Activated naive CD4-positive, alpha-beta T cell treated with anti-CD3 and anti-CD28 coated beads, Interleukin-2, amount 10 ng/mL, durations not matched to agents 7 days and 5 days (primary cell): Measurements from ENCODE around the gene COL28A1.

Experiments
- CTCF ChIA-PET: fragments of 350-600 bp; sonication (Branson Sonifier 250); formaldehyde crosslinking; loops from one replicate; lab custom pipeline; 2021; ENCODE audit warnings: antibody characterized with exemption; lab: Charles Lee
- DNase-seq: peaks from one replicate; pipeline ENCODE4 v3.0.0-alpha.2; 2020
- H3K27ac Mint-ChIP-seq: one replicate; pipeline ENCODE4 v1.8.0; 2021; ENCODE audit warnings: mild to moderate bottlenecking, moderate library complexity, mixed read lengths
- H3K27me3 Mint-ChIP-seq: one replicate; pipeline ENCODE4 v1.8.0; 2021; ENCODE audit warnings: mild to moderate bottlenecking, mixed read lengths
- H3K36me3 Mint-ChIP-seq: one replicate; pipeline ENCODE4 v1.8.0; 2021; ENCODE audit warnings: mixed read lengths
- H3K4me1 Mint-ChIP-seq: one replicate; pipeline ENCODE4 v1.8.0; 2021; ENCODE audit warnings: mixed read lengths
- H3K4me3 Mint-ChIP-seq: one replicate; pipeline ENCODE4 v1.8.0; 2021; ENCODE audit warnings: mild to moderate bottlenecking, moderate library complexity, mixed read lengths
- H3K9me3 Mint-ChIP-seq: one replicate; pipeline ENCODE4 v1.8.0; 2021; ENCODE audit warnings: mixed read lengths

The COL28A1 gene

DNA sequence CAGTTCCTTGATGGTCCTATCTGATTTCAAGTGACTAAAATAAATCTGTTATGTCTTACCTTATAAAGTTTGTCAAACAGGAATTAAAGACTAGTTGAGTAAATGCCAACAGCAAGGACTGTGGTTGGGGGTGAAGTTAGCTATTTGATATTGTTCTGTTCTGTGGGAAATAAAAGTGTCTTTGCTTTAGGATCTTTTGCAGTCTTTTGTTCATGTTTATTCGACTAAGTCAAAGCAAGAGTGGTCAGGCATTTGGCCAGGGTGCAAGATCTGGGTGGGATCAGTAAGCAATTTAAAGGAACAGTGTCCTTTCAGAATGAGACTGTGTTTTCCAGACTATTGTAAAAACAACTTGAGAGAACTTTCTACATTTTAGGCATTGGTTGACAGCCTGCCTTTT lies at the start of gene COL28A1:
Gene COL28A1, minus strand, starts transcription at position 183 of the 400 bp plus-strand sequence. CDS start 2,998 bp downstream, outside the sequence.
- Mint-ChIP-seq H3K36me3 (no peaks in the 10 kb centered on the region), H3K27me3 (peaks cover 4% of the 10 kb centered on the region), H3K27ac (no peak within 1 kb of the TSS), H3K4me1 (no peaks in the 10 kb centered on the region), H3K4me3 (no peak within 1 kb of the TSS), H3K9me3 (no peaks in the 10 kb centered on the region)
- CTCF ChIA-PET: no interaction called here
- DNase-seq: no peak

DNA sequence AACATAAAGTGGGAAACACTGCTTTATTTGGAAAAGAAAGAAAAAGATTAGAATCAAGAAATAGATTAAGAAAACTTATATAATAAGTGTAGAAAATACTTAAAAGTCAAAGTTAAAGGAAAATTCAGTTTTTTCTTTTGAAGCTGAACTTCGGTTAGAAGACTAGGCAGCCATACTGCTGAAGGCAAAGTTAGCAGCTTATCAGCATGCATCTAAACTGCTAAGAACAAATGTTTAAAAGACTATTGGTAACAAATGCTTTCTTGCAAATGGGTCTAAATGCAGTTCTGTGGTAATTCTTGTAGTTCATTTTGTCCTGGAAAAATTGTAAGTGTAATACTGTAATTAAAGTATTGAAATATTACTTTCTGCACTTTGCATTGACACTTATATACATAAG lies 49.0 kb upstream of the COL28A1 start:
- H3K27ac Mint-ChIP-seq: no peak overlapping the region
- no peaks in the 10 kb centered on the region for H3K4me1 Mint-ChIP-seq
- no peak for DNase-seq
- no peaks in the 10 kb centered on the region for H3K27me3 Mint-ChIP-seq
- CTCF ChIA-PET: no interaction called here
- H3K36me3 Mint-ChIP-seq: peaks cover 12% of the 10 kb centered on the region
- H3K9me3 Mint-ChIP-seq: no peaks in the 10 kb centered on the region
- H3K4me3 Mint-ChIP-seq: no peak overlapping the region

DNA sequence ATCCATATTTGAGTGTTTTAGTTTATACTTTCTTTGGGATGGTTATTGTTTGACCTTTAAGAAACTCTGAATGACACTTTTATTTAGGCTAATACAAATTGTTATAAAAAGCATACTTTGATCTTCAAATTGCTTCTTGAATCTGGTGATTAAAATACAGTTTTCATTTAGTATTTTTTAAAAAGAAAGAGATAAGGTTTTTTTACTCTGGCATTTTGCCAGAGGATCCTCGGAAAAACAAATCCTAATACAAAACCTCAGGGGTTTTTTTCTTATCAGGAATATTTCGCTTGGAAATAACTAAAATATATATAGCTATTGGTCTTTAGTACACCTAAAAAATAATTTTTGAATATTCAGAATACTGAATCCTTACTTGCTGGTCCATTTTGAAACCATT lies 48.1 kb upstream of the COL28A1 start:
- CTCF ChIA-PET: no interaction called here
- H3K36me3 Mint-ChIP-seq: peaks cover 18% of the 10 kb centered on the region
- no peak overlapping the region for H3K27ac Mint-ChIP-seq
- no peaks in the 10 kb centered on the region for H3K9me3 Mint-ChIP-seq
- H3K27me3 Mint-ChIP-seq: no peaks in the 10 kb centered on the region
- no peak overlapping the region for H3K4me3 Mint-ChIP-seq
- no peaks in the 10 kb centered on the region for H3K4me1 Mint-ChIP-seq
- DNase-seq: no peak

DNA sequence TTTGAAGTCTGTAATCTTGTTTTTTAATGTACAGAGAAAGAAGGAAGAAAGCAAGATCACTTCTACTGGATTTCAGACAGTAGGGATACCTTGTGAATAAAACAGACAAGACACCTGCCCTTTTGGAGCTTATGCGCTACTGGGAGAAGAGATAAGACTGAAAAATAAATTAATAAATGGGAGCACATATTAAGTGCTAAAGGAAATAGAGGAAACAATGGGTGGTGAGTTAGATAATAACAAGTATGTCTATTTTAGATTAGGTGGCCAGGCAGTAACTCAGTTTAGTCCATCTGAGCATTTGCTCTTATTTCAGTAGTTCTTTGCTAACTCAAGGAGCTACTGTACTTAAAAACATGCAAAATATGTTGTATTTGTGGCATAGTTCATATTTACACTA lies 46.9 kb upstream of the COL28A1 start:
- no peak for DNase-seq
- H3K9me3 Mint-ChIP-seq: no peaks in the 10 kb centered on the region
- CTCF ChIA-PET: no interaction called here

DNA sequence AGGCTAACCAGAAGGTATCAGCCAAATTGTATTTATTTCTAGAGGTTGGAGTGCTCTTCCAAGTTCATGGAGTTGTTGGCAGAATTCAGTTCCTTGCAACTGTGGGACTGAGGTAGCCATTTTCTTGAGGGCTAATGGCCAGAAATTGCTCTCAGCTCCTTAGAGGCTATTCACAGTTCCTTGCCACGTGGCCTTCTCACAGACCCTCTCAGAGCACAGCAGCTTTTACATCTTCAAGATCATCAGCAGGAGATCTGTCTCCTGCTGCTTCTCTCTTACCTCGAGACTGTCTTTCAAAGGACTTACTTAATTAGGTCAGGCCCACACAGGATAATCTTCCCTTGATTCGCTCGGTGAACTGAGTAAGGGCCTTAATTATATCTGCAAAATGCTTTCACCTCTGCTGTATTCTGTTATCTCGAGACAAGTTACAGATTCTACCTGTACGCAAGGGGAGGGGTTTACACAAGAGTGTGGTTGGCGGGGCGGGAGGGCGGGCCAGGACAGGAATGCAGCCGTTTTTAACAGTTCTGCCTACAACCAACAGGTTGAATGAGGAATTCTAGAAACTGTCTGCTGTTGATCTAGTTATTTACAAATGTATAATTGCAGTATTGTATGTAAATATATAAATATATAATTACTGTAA lies 46.0 kb upstream of the COL28A1 start:
- Mint-ChIP-seq H3K27me3 (no peaks in the 10 kb centered on the region), H3K36me3 (peaks cover 14% of the 10 kb centered on the region), H3K4me1 (no peaks in the 10 kb centered on the region), H3K4me3 (no peak overlapping the region), H3K9me3 (no peaks in the 10 kb centered on the region), H3K27ac (no peak overlapping the region)
- CTCF ChIA-PET: interaction anchor here (0.6 kb wide), 1 partner anchor 241 kb away, joined by 3 read pairs; no protein-coding TSS in a partner anchor
- no peak for DNase-seq

More for the DNA sequence above, 46.9 kb upstream of the COL28A1 start:
- H3K4me1 Mint-ChIP-seq: no peaks in the 10 kb centered on the region
- H3K27me3 Mint-ChIP-seq: no peaks in the 10 kb centered on the region
- no peak overlapping the region for H3K27ac Mint-ChIP-seq
- peaks cover 14% of the 10 kb centered on the region for H3K36me3 Mint-ChIP-seq
- no peak overlapping the region for H3K4me3 Mint-ChIP-seq

DNA sequence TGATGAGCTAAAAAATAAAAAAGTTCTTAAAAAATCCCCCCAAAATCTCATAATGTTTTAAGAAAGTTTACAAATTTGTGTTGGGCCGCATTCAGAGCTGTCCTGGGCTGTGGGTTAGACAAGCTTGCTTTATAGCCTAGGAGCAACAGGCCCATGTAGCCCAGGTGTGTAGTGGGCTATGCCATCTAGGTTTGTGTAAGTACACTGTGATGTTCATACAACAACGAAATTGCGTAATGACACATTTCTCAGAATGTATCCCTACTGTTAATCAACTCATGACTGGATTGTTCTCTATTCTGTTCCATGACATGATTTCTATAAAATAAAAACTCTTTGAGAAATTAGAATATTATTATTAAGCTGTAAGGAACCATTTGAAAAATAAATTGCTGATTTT lies 44.0 kb upstream of the COL28A1 start:
- DNase-seq: no peak
- H3K9me3 Mint-ChIP-seq: no peaks in the 10 kb centered on the region
- no peak overlapping the region for H3K4me3 Mint-ChIP-seq
- H3K4me1 Mint-ChIP-seq: no peaks in the 10 kb centered on the region
- H3K27ac Mint-ChIP-seq: no peak overlapping the region
- peaks cover 14% of the 10 kb centered on the region for H3K36me3 Mint-ChIP-seq
- no peaks in the 10 kb centered on the region for H3K27me3 Mint-ChIP-seq
- CTCF ChIA-PET: no interaction called here

DNA sequence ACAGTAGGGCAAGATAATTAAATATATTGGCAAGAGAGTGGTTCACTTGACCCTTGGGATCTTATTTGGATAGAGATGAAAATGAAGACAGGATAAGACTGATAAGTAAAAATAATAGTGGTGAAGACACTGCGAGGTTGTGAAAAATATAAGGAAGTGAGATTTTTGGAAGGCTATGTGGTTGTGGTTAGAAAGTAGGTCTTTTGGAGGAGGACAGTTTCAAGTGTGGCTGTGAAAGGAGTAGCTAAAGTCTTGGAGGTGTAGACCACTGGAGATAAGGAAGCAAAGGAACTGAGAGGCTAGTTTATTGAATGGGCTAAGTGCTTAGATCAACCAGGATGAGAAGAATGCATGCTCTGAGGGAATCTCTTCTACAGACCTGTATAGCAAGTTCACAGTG lies 42.2 kb upstream of the COL28A1 start:
- Mint-ChIP-seq H3K36me3 (peaks cover 26% of the 10 kb centered on the region), H3K4me1 (peaks cover 4% of the 10 kb centered on the region), H3K27ac (no peak overlapping the region), H3K27me3 (no peaks in the 10 kb centered on the region), H3K4me3 (no peak overlapping the region), H3K9me3 (no peaks in the 10 kb centered on the region)
- CTCF ChIA-PET: interaction anchor here (0.8 to 1.1 kb wide), 2 partner anchors 103 to 179 kb away, joined by 3 read pairs; no protein-coding TSS in a partner anchor
- no peak for DNase-seq

DNA sequence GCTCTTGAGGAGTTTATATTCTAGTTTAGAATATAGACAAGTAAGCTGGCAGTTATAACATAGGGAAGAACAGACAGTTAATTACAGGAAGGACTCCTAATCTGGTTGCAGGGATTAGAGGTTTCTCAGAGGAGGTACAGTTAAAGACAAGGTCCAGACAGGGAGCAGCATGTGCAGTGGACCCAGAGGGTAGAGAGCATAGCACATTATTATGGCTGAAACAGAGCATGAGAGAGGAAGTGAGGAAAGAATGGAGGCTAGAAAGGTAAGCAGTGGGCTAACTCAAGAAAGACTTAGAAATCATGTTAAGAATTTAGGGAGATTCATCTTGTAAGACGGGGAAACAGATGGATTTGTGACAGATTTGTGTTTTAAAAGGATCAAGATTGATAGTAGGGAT lies 40.7 kb upstream of the COL28A1 start:
- Mint-ChIP-seq H3K4me1 (peaks cover 8% of the 10 kb centered on the region), H3K27ac (no peak overlapping the region), H3K36me3 (peaks cover 27% of the 10 kb centered on the region), H3K27me3 (no peaks in the 10 kb centered on the region), H3K4me3 (no peak overlapping the region), H3K9me3 (no peaks in the 10 kb centered on the region)
- CTCF ChIA-PET: no interaction called here
- DNase-seq: no peak

DNA sequence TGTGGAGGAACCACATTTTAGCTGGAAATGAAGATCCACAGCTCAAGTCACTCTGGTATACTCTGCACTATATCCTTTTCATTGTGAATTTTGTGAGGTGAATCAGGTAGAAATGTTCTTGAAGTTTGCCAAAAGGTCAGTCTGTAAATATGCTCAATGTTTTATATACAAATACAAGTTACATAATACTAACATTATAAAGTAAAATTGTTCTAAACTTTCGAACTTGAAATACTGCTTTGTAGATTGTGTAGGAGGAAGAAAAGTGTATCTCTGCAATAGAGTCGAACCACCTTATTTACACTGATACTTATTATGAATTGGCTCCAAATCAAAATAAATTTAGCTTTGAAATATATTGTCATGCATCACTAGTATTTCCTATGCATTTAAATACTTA lies 38.0 kb upstream of the COL28A1 start:
- Mint-ChIP-seq H3K4me3 (no peak overlapping the region), H3K36me3 (peaks cover 36% of the 10 kb centered on the region), H3K4me1 (peaks cover 31% of the 10 kb centered on the region), H3K27ac (no peak overlapping the region), H3K9me3 (no peaks in the 10 kb centered on the region), H3K27me3 (no peaks in the 10 kb centered on the region)
- CTCF ChIA-PET: no interaction called here
- no peak for DNase-seq

DNA sequence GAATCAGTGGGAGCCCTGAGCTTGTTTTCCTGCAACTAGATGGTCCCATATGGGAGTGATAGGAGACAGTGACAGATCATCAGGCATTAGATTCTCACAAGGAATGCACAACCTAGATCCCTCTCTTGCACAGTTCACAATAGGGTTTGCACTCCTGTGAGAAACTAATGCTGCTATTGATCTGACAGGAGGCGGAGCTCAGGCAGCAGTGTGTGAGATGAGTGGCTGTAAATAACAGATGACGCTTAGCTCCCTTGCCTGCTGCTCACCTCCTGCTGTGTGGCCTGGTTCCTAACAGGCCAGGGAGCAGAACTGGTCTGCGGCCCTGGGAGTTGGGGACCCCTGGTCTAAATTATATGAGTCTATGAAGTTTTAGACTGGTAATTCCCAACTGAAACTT lies 34.9 kb upstream of the COL28A1 start:
- no peak for DNase-seq
- CTCF ChIA-PET: no interaction called here
- Mint-ChIP-seq H3K27ac (no peak overlapping the region), H3K27me3 (no peaks in the 10 kb centered on the region), H3K4me3 (no peak overlapping the region), H3K4me1 (peaks cover 45% of the 10 kb centered on the region), H3K9me3 (no peaks in the 10 kb centered on the region), H3K36me3 (peaks cover 47% of the 10 kb centered on the region)

DNA sequence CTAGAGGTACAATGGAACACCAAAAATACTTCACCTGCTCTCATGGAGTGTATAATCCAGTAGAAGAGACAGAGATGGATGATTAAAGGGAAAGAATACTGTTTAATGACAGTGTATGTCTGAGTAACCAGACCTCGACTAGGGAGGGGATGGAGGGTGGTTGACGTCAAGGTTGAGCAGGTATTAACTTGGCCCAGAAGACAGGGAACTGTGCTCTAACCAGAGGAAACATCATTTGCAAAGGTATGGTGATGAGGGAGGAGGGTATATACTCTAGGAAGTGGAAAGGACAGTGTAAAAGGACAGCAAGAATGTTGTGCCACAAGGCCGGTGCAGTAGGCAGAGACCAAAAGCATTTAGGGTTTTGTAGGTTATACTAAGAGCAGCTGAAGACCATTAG lies 33.9 kb upstream of the COL28A1 start:
- CTCF ChIA-PET: no interaction called here
- no peaks in the 10 kb centered on the region for H3K9me3 Mint-ChIP-seq
- H3K27me3 Mint-ChIP-seq: no peaks in the 10 kb centered on the region
- DNase-seq: no peak
- peaks cover 45% of the 10 kb centered on the region for H3K4me1 Mint-ChIP-seq
- H3K4me3 Mint-ChIP-seq: peak overlapping the region; percentile 82
- H3K36me3 Mint-ChIP-seq: peaks cover 47% of the 10 kb centered on the region
- peak overlapping the region; percentile 89 for H3K27ac Mint-ChIP-seq

DNA sequence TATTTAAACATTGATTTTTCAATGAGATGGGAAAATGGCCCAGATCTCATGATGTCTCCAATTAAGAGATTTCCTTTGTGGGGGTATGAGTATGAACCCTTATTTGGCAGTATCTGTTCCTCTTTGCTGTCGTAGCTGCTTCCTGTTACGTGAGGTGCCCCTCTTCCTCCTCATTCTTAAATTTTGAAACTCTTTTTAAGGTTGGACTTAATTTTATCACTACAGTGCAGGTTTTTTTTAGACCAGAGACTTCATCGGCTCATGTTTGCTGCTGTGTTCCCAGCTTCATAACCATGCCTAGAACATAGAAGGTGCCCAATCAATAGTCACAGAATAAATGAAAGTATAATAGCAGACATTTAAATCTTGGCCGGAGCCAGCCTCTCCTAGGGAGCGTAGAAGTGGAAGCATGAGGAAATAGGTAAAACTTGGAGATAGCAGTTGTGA lies 33.4 kb upstream of the COL28A1 start:
- Mint-ChIP-seq H3K4me3 (peak overlapping the region; percentile 82), H3K4me1 (peaks cover 45% of the 10 kb centered on the region), H3K9me3 (no peaks in the 10 kb centered on the region), H3K27me3 (no peaks in the 10 kb centered on the region), H3K36me3 (peaks cover 43% of the 10 kb centered on the region), H3K27ac (peak overlapping the region; percentile 89)
- peak; percentile 30 for DNase-seq
- CTCF ChIA-PET: no interaction called here

DNA sequence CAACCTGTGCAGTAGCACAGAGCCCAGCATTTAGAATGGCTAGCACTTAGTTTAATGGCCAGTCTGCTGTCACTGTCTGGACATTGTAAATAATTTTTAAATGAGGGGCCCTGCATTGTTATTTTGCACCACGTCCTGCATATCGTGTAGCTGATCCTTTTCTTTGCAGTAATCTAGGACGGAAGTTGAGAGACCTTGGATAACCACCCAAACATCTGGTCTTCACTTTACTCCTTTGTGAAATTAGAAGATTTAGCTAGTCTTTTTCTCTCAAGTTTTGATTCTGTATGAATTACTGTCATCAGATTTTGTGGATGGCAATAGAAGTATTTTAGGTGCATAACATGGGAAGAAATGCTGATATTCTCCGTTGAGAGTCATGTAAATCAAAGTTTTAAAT lies 32.9 kb upstream of the COL28A1 start:
- Mint-ChIP-seq H3K4me3 (peak overlapping the region; percentile 82), H3K36me3 (peaks cover 39% of the 10 kb centered on the region), H3K9me3 (no peaks in the 10 kb centered on the region), H3K27me3 (no peaks in the 10 kb centered on the region), H3K27ac (peak overlapping the region; percentile 89), H3K4me1 (peaks cover 45% of the 10 kb centered on the region)
- CTCF ChIA-PET: no interaction called here
- no peak for DNase-seq

DNA sequence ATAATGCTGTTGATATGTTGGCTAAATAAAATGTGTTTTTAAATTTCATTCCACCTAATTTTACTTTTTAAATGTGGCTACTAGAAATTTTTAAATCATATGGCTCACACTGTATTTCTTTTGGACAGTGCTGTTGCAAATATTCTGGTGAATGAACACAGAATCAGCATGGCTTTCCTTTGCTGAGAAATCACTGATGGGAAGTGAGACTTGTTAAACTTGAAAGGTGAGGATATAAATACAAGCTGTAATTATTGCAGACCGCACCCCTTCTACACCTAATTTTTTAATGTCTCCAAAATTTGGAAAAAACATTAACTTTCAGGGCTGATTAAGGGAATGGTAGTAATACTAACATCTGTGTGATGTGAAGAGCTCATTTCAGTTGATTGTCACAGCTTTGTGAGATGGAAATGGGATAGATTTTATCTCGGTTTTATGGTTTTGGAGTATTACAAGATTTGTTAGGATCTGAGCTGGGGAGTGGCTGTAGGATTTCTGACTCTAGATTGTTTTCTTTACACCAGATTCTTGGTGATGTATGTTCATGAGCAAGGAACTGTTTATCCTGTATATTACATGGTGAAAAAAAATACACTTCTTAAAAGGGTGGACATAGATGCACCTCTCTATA lies 32.3 kb upstream of the COL28A1 start:
- CTCF ChIA-PET: interaction anchor here (1.2 kb wide), 1 partner anchor 465 kb away, joined by 3 read pairs; no protein-coding TSS in a partner anchor
- H3K4me1 Mint-ChIP-seq: peaks cover 43% of the 10 kb centered on the region
- H3K27ac Mint-ChIP-seq: peak overlapping the region; percentile 89
- no peaks in the 10 kb centered on the region for H3K27me3 Mint-ChIP-seq
- no peak for DNase-seq
- H3K9me3 Mint-ChIP-seq: no peaks in the 10 kb centered on the region
- H3K36me3 Mint-ChIP-seq: peaks cover 34% of the 10 kb centered on the region
- H3K4me3 Mint-ChIP-seq: peak overlapping the region; percentile 82
